ENCODE measurements around the gene CMTM2.

CMTM2 gene
- 0.09 to 0.77 (median 0.35) reads per million in 3 donors for total RNA-seq

GRCh38 chr16:66578651-66579531, at the start of gene CMTM2:
TSS of gene CMTM2 (plus strand) at chr16:66579463. CDS start at chr16:66579608, 145 bp downstream.
- Histone ChIP-seq H3K27ac (ENCODE audit: insufficient read depth, low read length, poor library complexity, severe bottlenecking) (no peak within 1 kb of the TSS), H3K27me3 (replicated peaks; ENCODE audit: control insufficient read depth, insufficient read depth, low read length, poor library complexity, severe bottlenecking) (peaks cover 8% of the 10 kb centered on the region), H3K4me1 (ENCODE audit: control insufficient read depth, insufficient read depth, low read length, poor library complexity, severe bottlenecking) (peaks cover 9% of the 10 kb centered on the region), H3K36me3 (ENCODE audit: control insufficient read depth, insufficient read depth, low read length) (no peaks in the 10 kb centered on the region), H3K9me3 (ENCODE audit: control insufficient read depth, low read length) (no peaks in the 10 kb centered on the region), H3K4me3 (ENCODE audit: insufficient read depth, low read depth, low read length, poor library complexity, severe bottlenecking) (peak within 1 kb of the TSS; percentile 40)
- no peak for DNase-seq

GRCh38 chr16:66529475-66529874, 49.8 kb upstream of the CMTM2 start:
- DNase-seq, result no peak
- Histone ChIP-seq H3K27ac (ENCODE audit: insufficient read depth, low read length, poor library complexity, severe bottlenecking) (no peak overlapping the region), H3K4me3 (ENCODE audit: insufficient read depth, low read depth, low read length, poor library complexity, severe bottlenecking) (no peak overlapping the region), H3K27me3 (replicated peaks; ENCODE audit: control insufficient read depth, insufficient read depth, low read length, poor library complexity, severe bottlenecking) (no peaks in the 10 kb centered on the region), H3K9me3 (ENCODE audit: control insufficient read depth, low read length) (no peaks in the 10 kb centered on the region), H3K4me1 (ENCODE audit: control insufficient read depth, insufficient read depth, low read length, poor library complexity, severe bottlenecking) (peaks cover 16% of the 10 kb centered on the region), H3K36me3 (ENCODE audit: control insufficient read depth, insufficient read depth, low read length) (no peaks in the 10 kb centered on the region)

GRCh38 chr16:66534376-66534799, 44.9 kb upstream of the CMTM2 start:
- Histone ChIP-seq H3K4me3 (ENCODE audit: insufficient read depth, low read depth, low read length, poor library complexity, severe bottlenecking) (no peak overlapping the region), H3K4me1 (ENCODE audit: control insufficient read depth, insufficient read depth, low read length, poor library complexity, severe bottlenecking) (no peaks in the 10 kb centered on the region), H3K36me3 (ENCODE audit: control insufficient read depth, insufficient read depth, low read length) (no peaks in the 10 kb centered on the region), H3K27ac (ENCODE audit: insufficient read depth, low read length, poor library complexity, severe bottlenecking) (no peak overlapping the region), H3K27me3 (replicated peaks; ENCODE audit: control insufficient read depth, insufficient read depth, low read length, poor library complexity, severe bottlenecking) (no peaks in the 10 kb centered on the region), H3K9me3 (ENCODE audit: control insufficient read depth, low read length) (no peaks in the 10 kb centered on the region)
- DNase-seq, result no peak

GRCh38 chr16:66536525-66536924, 42.7 kb upstream of the CMTM2 start:
- H3K27ac ChIP-seq (ENCODE audit: insufficient read depth, low read length, poor library complexity, severe bottlenecking), result no peak overlapping the region
- H3K4me3 ChIP-seq (ENCODE audit: insufficient read depth, low read depth, low read length, poor library complexity, severe bottlenecking), result no peak overlapping the region
- no peaks in the 10 kb centered on the region for H3K9me3 ChIP-seq (ENCODE audit: control insufficient read depth, low read length)
- H3K27me3 ChIP-seq (replicated peaks; ENCODE audit: control insufficient read depth, insufficient read depth, low read length, poor library complexity, severe bottlenecking), result no peaks in the 10 kb centered on the region
- no peaks in the 10 kb centered on the region for H3K4me1 ChIP-seq (ENCODE audit: control insufficient read depth, insufficient read depth, low read length, poor library complexity, severe bottlenecking)
- no peaks in the 10 kb centered on the region for H3K36me3 ChIP-seq (ENCODE audit: control insufficient read depth, insufficient read depth, low read length)
- DNase-seq, result no peak

GRCh38 chr16:66537236-66537635, 42.0 kb upstream of the CMTM2 start:
- no peaks in the 10 kb centered on the region for H3K4me1 ChIP-seq (ENCODE audit: control insufficient read depth, insufficient read depth, low read length, poor library complexity, severe bottlenecking)
- H3K4me3 ChIP-seq (ENCODE audit: insufficient read depth, low read depth, low read length, poor library complexity, severe bottlenecking), result no peak overlapping the region
- no peaks in the 10 kb centered on the region for H3K27me3 ChIP-seq (replicated peaks; ENCODE audit: control insufficient read depth, insufficient read depth, low read length, poor library complexity, severe bottlenecking)
- H3K27ac ChIP-seq (ENCODE audit: insufficient read depth, low read length, poor library complexity, severe bottlenecking), result no peak overlapping the region
- H3K36me3 ChIP-seq (ENCODE audit: control insufficient read depth, insufficient read depth, low read length), result no peaks in the 10 kb centered on the region
- no peaks in the 10 kb centered on the region for H3K9me3 ChIP-seq (ENCODE audit: control insufficient read depth, low read length)
- no peak for DNase-seq

GRCh38 chr16:66538910-66539309, 40.4 kb upstream of the CMTM2 start:
- H3K4me3 ChIP-seq (ENCODE audit: insufficient read depth, low read depth, low read length, poor library complexity, severe bottlenecking), result no peak overlapping the region
- H3K36me3 ChIP-seq (ENCODE audit: control insufficient read depth, insufficient read depth, low read length), result no peaks in the 10 kb centered on the region
- no peak overlapping the region for H3K27ac ChIP-seq (ENCODE audit: insufficient read depth, low read length, poor library complexity, severe bottlenecking)
- no peaks in the 10 kb centered on the region for H3K4me1 ChIP-seq (ENCODE audit: control insufficient read depth, insufficient read depth, low read length, poor library complexity, severe bottlenecking)
- DNase-seq, result no peak
- no peaks in the 10 kb centered on the region for H3K9me3 ChIP-seq (ENCODE audit: control insufficient read depth, low read length)
- H3K27me3 ChIP-seq (replicated peaks; ENCODE audit: control insufficient read depth, insufficient read depth, low read length, poor library complexity, severe bottlenecking), result no peaks in the 10 kb centered on the region

- Histone ChIP-seq H3K36me3 (ENCODE audit: control insufficient read depth, insufficient read depth, low read length) (no peaks in the 10 kb centered on the region), H3K4me3 (ENCODE audit: insufficient read depth, low read depth, low read length, poor library complexity, severe bottlenecking) (no peak overlapping the region), H3K4me1 (ENCODE audit: control insufficient read depth, insufficient read depth, low read length, poor library complexity, severe bottlenecking) (no peaks in the 10 kb centered on the region), H3K27ac (ENCODE audit: insufficient read depth, low read length, poor library complexity, severe bottlenecking) (peak overlapping the region; percentile 32), H3K9me3 (ENCODE audit: control insufficient read depth, low read length) (no peaks in the 10 kb centered on the region), H3K27me3 (replicated peaks; ENCODE audit: control insufficient read depth, insufficient read depth, low read length, poor library complexity, severe bottlenecking) (no peaks in the 10 kb centered on the region)
- DNase-seq, result no peak
These were observed 39.4 kb upstream of the CMTM2 start for GRCh38 chr16:66539623-66540469.

GRCh38 chr16:66541388-66542355, 37.6 kb upstream of the CMTM2 start:
- Histone ChIP-seq H3K4me1 (ENCODE audit: control insufficient read depth, insufficient read depth, low read length, poor library complexity, severe bottlenecking) (no peaks in the 10 kb centered on the region), H3K36me3 (ENCODE audit: control insufficient read depth, insufficient read depth, low read length) (no peaks in the 10 kb centered on the region)

GRCh38 chr16:66542396-66542795, 36.9 kb upstream of the CMTM2 start:
- H3K4me3 ChIP-seq (ENCODE audit: insufficient read depth, low read depth, low read length, poor library complexity, severe bottlenecking), result no peak overlapping the region
- DNase-seq, result no peak
- H3K27ac ChIP-seq (ENCODE audit: insufficient read depth, low read length, poor library complexity, severe bottlenecking), result no peak overlapping the region
- H3K36me3 ChIP-seq (ENCODE audit: control insufficient read depth, insufficient read depth, low read length), result no peaks in the 10 kb centered on the region
- H3K9me3 ChIP-seq (ENCODE audit: control insufficient read depth, low read length), result no peaks in the 10 kb centered on the region
- no peaks in the 10 kb centered on the region for H3K27me3 ChIP-seq (replicated peaks; ENCODE audit: control insufficient read depth, insufficient read depth, low read length, poor library complexity, severe bottlenecking)
- no peaks in the 10 kb centered on the region for H3K4me1 ChIP-seq (ENCODE audit: control insufficient read depth, insufficient read depth, low read length, poor library complexity, severe bottlenecking)

More at GRCh38 chr16:66541388-66542355, 37.6 kb upstream of the CMTM2 start:
- H3K27me3 ChIP-seq (replicated peaks; ENCODE audit: control insufficient read depth, insufficient read depth, low read length, poor library complexity, severe bottlenecking), result no peaks in the 10 kb centered on the region
- DNase-seq, result no peak
- no peak overlapping the region for H3K4me3 ChIP-seq (ENCODE audit: insufficient read depth, low read depth, low read length, poor library complexity, severe bottlenecking)
- no peak overlapping the region for H3K27ac ChIP-seq (ENCODE audit: insufficient read depth, low read length, poor library complexity, severe bottlenecking)
- no peaks in the 10 kb centered on the region for H3K9me3 ChIP-seq (ENCODE audit: control insufficient read depth, low read length)
